ENCODE results near the gene ZAP70. TPM values are rescaled to one million over a fixed set of nuclear protein-coding genes. Genes with fewer than 3 reads are reported as not detected.

ZAP70 gene
- total RNA-seq, 2 donors from 2014 or later: 3.4 to 5.3 TPM

- Histone ChIP-seq H3K27ac (no peak overlapping the region), H3K4me3 (no peak overlapping the region), H3K27me3 (replicated peaks; ENCODE audit: insufficient read depth) (no peaks in the 10 kb centered on the region), H3K36me3 (peaks cover 33% of the 10 kb centered on the region), H3K9me3 (no peaks in the 10 kb centered on the region), H3K4me1 (ENCODE audit: control insufficient read depth in 1 of 2, low read depth in 2 of 2) (peaks cover 0 to 11% of the 10 kb centered on the region in 2 donors)
- ATAC-seq (ENCODE audit: insufficient number of reproducible peaks, low FRiP score, low read depth): no peak
- DNase-seq (ENCODE audit: low spot score): no peak
- no peak for TF ChIP-seq CTCF (IDR thresholded peaks at IDR 0.05)
Observed at GRCh38 chr2:97761192-97761591, 47.8 kb downstream of the ZAP70 start.

- no peak for TF ChIP-seq CTCF (IDR thresholded peaks at IDR 0.05)
- no peak for ATAC-seq (ENCODE audit: insufficient number of reproducible peaks, low FRiP score, low read depth)
- peaks cover 28% of the 10 kb centered on the region for H3K36me3 ChIP-seq
Observed at GRCh38 chr2:97763176-97763845, 49.9 kb downstream of the ZAP70 start.

GRCh38 chr2:97764559-97765263 is 51.3 kb downstream of the ZAP70 start:
- DNase-seq (ENCODE audit: low spot score) (no peak), ATAC-seq (ENCODE audit: insufficient number of reproducible peaks, low FRiP score, low read depth) (no peak)
- Histone ChIP-seq H3K4me1 (ENCODE audit: control insufficient read depth in 1 of 2, low read depth in 2 of 2) (peaks cover 0 to 7% of the 10 kb centered on the region in 2 donors), H3K4me3 (no peak overlapping the region), H3K27me3 (replicated peaks; ENCODE audit: insufficient read depth) (no peaks in the 10 kb centered on the region), H3K36me3 (peaks cover 28% of the 10 kb centered on the region), H3K27ac (no peak overlapping the region), H3K9me3 (no peaks in the 10 kb centered on the region)
- TF ChIP-seq CTCF (IDR thresholded peaks at IDR 0.05): no peak

More at GRCh38 chr2:97763176-97763845, 49.9 kb downstream of the ZAP70 start:
- Histone ChIP-seq H3K4me3 (no peak overlapping the region), H3K27ac (no peak overlapping the region), H3K9me3 (no peaks in the 10 kb centered on the region), H3K4me1 (ENCODE audit: control insufficient read depth in 1 of 2, low read depth in 2 of 2) (peaks cover 0 to 8% of the 10 kb centered on the region in 2 donors), H3K27me3 (replicated peaks; ENCODE audit: insufficient read depth) (no peaks in the 10 kb centered on the region)
- DNase-seq (ENCODE audit: low spot score): no peak

GRCh38 chr2:97765933-97766332 is 52.6 kb downstream of the ZAP70 start:
- DNase-seq (ENCODE audit: low spot score) (no peak), ATAC-seq (ENCODE audit: insufficient number of reproducible peaks, low FRiP score, low read depth) (no peak)
- H3K36me3 ChIP-seq: peaks cover 21% of the 10 kb centered on the region
- no peaks in the 10 kb centered on the region for H3K27me3 ChIP-seq (replicated peaks; ENCODE audit: insufficient read depth)
- H3K4me3 ChIP-seq: no peak overlapping the region
- H3K9me3 ChIP-seq: no peaks in the 10 kb centered on the region
- no peak for TF ChIP-seq CTCF (IDR thresholded peaks at IDR 0.05)
- no peak overlapping the region for H3K27ac ChIP-seq
- peaks cover 0 to 7% of the 10 kb centered on the region in 2 donors for H3K4me1 ChIP-seq (ENCODE audit: control insufficient read depth in 1 of 2, low read depth in 2 of 2)

- H3K27ac ChIP-seq: no peak overlapping the region
- peaks cover 0 to 7% of the 10 kb centered on the region in 2 donors for H3K4me1 ChIP-seq (ENCODE audit: control insufficient read depth in 1 of 2, low read depth in 2 of 2)
- no peaks in the 10 kb centered on the region for H3K9me3 ChIP-seq
- no peaks in the 10 kb centered on the region for H3K27me3 ChIP-seq (replicated peaks; ENCODE audit: insufficient read depth)
- DNase-seq (ENCODE audit: low spot score) (no peak), ATAC-seq (ENCODE audit: insufficient number of reproducible peaks, low FRiP score, low read depth) (no peak)
- no peak for TF ChIP-seq CTCF (IDR thresholded peaks at IDR 0.05)
- H3K4me3 ChIP-seq: no peak overlapping the region
- peaks cover 20% of the 10 kb centered on the region for H3K36me3 ChIP-seq
Observed at GRCh38 chr2:97766567-97766966, 53.2 kb downstream of the ZAP70 start.
